Measurements from ENCODE around the gene MINDY4.

The MINDY4 gene

DNA sequence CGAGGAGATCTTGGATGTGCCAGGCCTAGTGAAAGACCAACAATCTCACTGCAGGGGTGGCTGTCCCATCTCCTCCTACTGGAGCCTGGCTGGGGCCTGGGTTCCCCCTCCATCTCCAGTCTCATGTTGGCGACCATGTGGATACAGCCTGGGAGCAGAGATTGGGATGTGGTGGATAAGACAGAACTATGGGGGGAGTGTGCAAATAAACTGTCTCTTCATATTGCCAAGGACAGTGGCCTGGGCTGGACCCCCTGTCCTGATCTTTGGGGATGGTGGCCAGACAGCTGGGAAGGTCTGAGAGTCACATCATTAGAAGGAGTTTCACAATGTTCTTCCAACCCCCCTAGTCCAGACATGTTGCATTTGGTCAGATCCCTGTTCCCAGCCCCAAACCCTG is 5.8 kb upstream of the MINDY4 start:
- no peaks in the 10 kb centered on the region for H3K9me3 ChIP-seq (replicated peaks in 1 of 2; ENCODE audit: control insufficient read depth in 2 of 2, insufficient read depth in 1 of 2, low read depth in 1 of 2, low read length in 2 of 2)
- H3K4me2 ChIP-seq (ENCODE audit: insufficient read depth, low read length, poor library complexity, severe bottlenecking): no peak overlapping the region
- WGBS, 2 donors (ENCODE audit: extremely low coverage in 2 of 2, insufficient read length in 2 of 2, insufficient replicate concordance in 1 of 2): no CpG with 5 or more reads among the region's 2 CpGs
- no peaks in the 10 kb centered on the region for H3K79me1 ChIP-seq (ENCODE audit: low read depth, low read length)
- no peak overlapping the region for H2BK15ac ChIP-seq (ENCODE audit: low read length)
- H3K4ac ChIP-seq (ENCODE audit: low read length): no peak overlapping the region
- no peak overlapping the region for H3K9ac ChIP-seq (ENCODE audit: low read depth, low read length, poor library complexity)
- H4K91ac ChIP-seq (ENCODE audit: low read depth, low read length, poor library complexity): no peak overlapping the region
- H3K27me3 ChIP-seq (ENCODE audit: control insufficient read depth in 3 of 3, insufficient read depth in 3 of 3, low read depth in 1 of 3, low read length in 3 of 3): peaks cover 0 to 10% (median 0%) of the 10 kb centered on the region in 3 experiments
- H2BK120ac ChIP-seq (ENCODE audit: low read depth, low read length): no peak overlapping the region
- H2BK12ac ChIP-seq (ENCODE audit: low read length): no peak overlapping the region
- H3K4me3 ChIP-seq (ENCODE audit: low read length in 2 of 2): no peak overlapping the region
- no peak overlapping the region for H3K18ac ChIP-seq (ENCODE audit: low read length)
- no peak overlapping the region for H3K14ac ChIP-seq (ENCODE audit: low read length)
- peaks cover 0 to 2% of the 10 kb centered on the region in 2 donors for H3K4me1 ChIP-seq (ENCODE audit: control insufficient read depth in 2 of 2, insufficient read depth in 1 of 2, low read depth in 1 of 2, low read length in 2 of 2)
- no peak overlapping the region for H2AFZ ChIP-seq (ENCODE audit: low read length)
- H4K8ac ChIP-seq (ENCODE audit: low read depth, low read length): no peak overlapping the region
- no peak overlapping the region for H3K27ac ChIP-seq (replicated peaks; ENCODE audit: low read length)
- H2AK5ac ChIP-seq (ENCODE audit: low read depth, low read length): no peak overlapping the region
- H2BK5ac ChIP-seq (ENCODE audit: low read length): no peak overlapping the region
- no peak overlapping the region for H3K23ac ChIP-seq (ENCODE audit: low read depth, low read length, poor library complexity)
- H3K36me3 ChIP-seq (replicated peaks in 1 of 2; ENCODE audit: control insufficient read depth in 2 of 2, insufficient read depth in 2 of 2, low read length in 2 of 2): no peaks in the 10 kb centered on the region
- no peak for DNase-seq (ENCODE audit: low spot score)

DNA sequence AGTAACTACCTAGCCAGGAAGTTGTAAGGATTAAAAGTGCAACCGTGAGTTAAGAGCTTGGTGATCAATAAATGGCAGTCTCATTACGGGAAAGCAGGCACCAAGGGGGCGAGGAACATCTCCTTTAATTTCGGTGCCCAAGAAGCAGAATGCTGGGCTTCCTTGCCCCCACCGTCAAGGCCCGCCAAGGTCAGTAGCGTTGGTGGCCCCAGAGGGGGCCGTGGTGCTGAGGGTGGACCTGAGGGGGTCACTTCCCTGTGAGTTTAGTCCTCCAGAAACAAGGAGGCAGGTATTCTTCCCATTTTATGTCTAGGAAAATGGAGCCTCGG is 408 bp upstream of the MINDY4 start:
- H4K91ac ChIP-seq (ENCODE audit: low read depth, low read length, poor library complexity): no peak overlapping the region
- H2AFZ ChIP-seq (ENCODE audit: low read length): peak overlapping the region; percentile 99
- H3K4me2 ChIP-seq (ENCODE audit: insufficient read depth, low read length, poor library complexity, severe bottlenecking): peak overlapping the region; percentile 80
- no peak for DNase-seq (ENCODE audit: low spot score)
- peak overlapping the region; percentile 60 to 74 for H3K4me3 ChIP-seq (ENCODE audit: low read length in 2 of 2)
- H3K27ac ChIP-seq (replicated peaks; ENCODE audit: low read length): no peak overlapping the region
- H2BK12ac ChIP-seq (ENCODE audit: low read length): no peak overlapping the region
- H2BK15ac ChIP-seq (ENCODE audit: low read length): peak overlapping the region; percentile 95
- no peak overlapping the region for H4K8ac ChIP-seq (ENCODE audit: low read depth, low read length)
- H2BK5ac ChIP-seq (ENCODE audit: low read length): no peak overlapping the region
- peak overlapping the region; percentile 16 for H2BK120ac ChIP-seq (ENCODE audit: low read depth, low read length)
- no peak overlapping the region for H3K9ac ChIP-seq (ENCODE audit: low read depth, low read length, poor library complexity)
- no peak overlapping the region for H3K4ac ChIP-seq (ENCODE audit: low read length)
- peak overlapping the region; percentile 29 for H2AK5ac ChIP-seq (ENCODE audit: low read depth, low read length)
- H3K14ac ChIP-seq (ENCODE audit: low read length): no peak overlapping the region
- peaks cover 0 to 7% of the 10 kb centered on the region in 2 donors for H3K4me1 ChIP-seq (ENCODE audit: control insufficient read depth in 2 of 2, insufficient read depth in 1 of 2, low read depth in 1 of 2, low read length in 2 of 2)
- H3K79me1 ChIP-seq (ENCODE audit: low read depth, low read length): no peaks in the 10 kb centered on the region
- H3K36me3 ChIP-seq (replicated peaks in 1 of 2; ENCODE audit: control insufficient read depth in 2 of 2, insufficient read depth in 2 of 2, low read length in 2 of 2): no peaks in the 10 kb centered on the region
- H3K18ac ChIP-seq (ENCODE audit: low read length): peak overlapping the region; percentile 95
- WGBS, 2 donors (ENCODE audit: extremely low coverage in 2 of 2, insufficient read length in 2 of 2, insufficient replicate concordance in 1 of 2): no CpG with 5 or more reads among the region's 9 CpGs
- peaks cover 0 to 7% (median 0%) of the 10 kb centered on the region in 3 experiments for H3K27me3 ChIP-seq (ENCODE audit: control insufficient read depth in 3 of 3, insufficient read depth in 3 of 3, low read depth in 1 of 3, low read length in 3 of 3)
- no peak overlapping the region for H3K23ac ChIP-seq (ENCODE audit: low read depth, low read length, poor library complexity)
- no peaks in the 10 kb centered on the region for H3K9me3 ChIP-seq (replicated peaks in 1 of 2; ENCODE audit: control insufficient read depth in 2 of 2, insufficient read depth in 1 of 2, low read depth in 1 of 2, low read length in 2 of 2)

DNA sequence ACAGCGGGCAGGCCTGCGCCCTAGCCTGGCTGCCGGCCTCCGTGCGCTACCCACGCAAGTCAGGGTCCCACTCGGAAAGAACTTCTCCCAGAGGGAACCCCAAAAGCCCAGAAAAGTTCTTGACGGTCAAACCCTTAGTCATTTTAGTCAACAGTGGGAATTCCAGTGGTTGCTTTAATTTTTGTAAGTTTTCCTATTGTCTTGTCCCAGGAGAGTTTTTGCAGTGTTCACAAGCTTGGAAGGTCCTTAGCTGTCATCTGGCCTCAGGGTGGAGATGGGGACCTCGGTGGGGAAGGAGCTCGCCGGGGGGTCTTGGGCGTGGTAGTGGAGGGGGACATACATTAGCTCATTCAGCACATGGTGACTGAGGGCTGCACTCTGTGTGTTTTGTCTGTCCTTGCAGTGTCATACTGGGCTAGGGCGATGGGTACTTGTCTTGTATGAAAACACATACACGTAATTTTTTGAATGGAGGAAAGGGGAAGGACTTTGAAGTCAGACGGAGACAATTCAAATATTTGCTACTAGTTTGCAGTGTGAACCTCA is 736 bp downstream of the MINDY4 start:
- H3K4ac ChIP-seq (ENCODE audit: low read length): no peak overlapping the region
- no peak overlapping the region for H3K27ac ChIP-seq (replicated peaks; ENCODE audit: low read length)
- no peak overlapping the region for H2AK5ac ChIP-seq (ENCODE audit: low read depth, low read length)
- peak overlapping the region; percentile 60 to 88 for H3K4me3 ChIP-seq (ENCODE audit: low read length in 2 of 2)
- H2BK120ac ChIP-seq (ENCODE audit: low read depth, low read length): no peak overlapping the region
- H3K36me3 ChIP-seq (replicated peaks in 1 of 2; ENCODE audit: control insufficient read depth in 2 of 2, insufficient read depth in 2 of 2, low read length in 2 of 2): no peaks in the 10 kb centered on the region
- peak overlapping the region; percentile 66 for H2BK5ac ChIP-seq (ENCODE audit: low read length)
- DNase-seq (ENCODE audit: low spot score): no peak
- H3K23ac ChIP-seq (ENCODE audit: low read depth, low read length, poor library complexity): no peak overlapping the region
- peaks cover 0 to 7% (median 0%) of the 10 kb centered on the region in 3 experiments for H3K27me3 ChIP-seq (ENCODE audit: control insufficient read depth in 3 of 3, insufficient read depth in 3 of 3, low read depth in 1 of 3, low read length in 3 of 3)
- no peak overlapping the region for H4K8ac ChIP-seq (ENCODE audit: low read depth, low read length)
- H2BK12ac ChIP-seq (ENCODE audit: low read length): no peak overlapping the region
- no peak overlapping the region for H2BK15ac ChIP-seq (ENCODE audit: low read length)
- H3K4me2 ChIP-seq (ENCODE audit: insufficient read depth, low read length, poor library complexity, severe bottlenecking): peak overlapping the region; percentile 80
- H3K9me3 ChIP-seq (replicated peaks in 1 of 2; ENCODE audit: control insufficient read depth in 2 of 2, insufficient read depth in 1 of 2, low read depth in 1 of 2, low read length in 2 of 2): no peaks in the 10 kb centered on the region
- no CpG with 5 or more reads among the region's 15 CpGs for WGBS, 2 donors (ENCODE audit: extremely low coverage in 2 of 2, insufficient read length in 2 of 2, insufficient replicate concordance in 1 of 2)
- no peak overlapping the region for H3K14ac ChIP-seq (ENCODE audit: low read length)
- peak overlapping the region; percentile 95 for H3K18ac ChIP-seq (ENCODE audit: low read length)
- peak overlapping the region; percentile 87 for H3K9ac ChIP-seq (ENCODE audit: low read depth, low read length, poor library complexity)
- H3K79me1 ChIP-seq (ENCODE audit: low read depth, low read length): no peaks in the 10 kb centered on the region
- peaks cover 0 to 6% of the 10 kb centered on the region in 2 donors for H3K4me1 ChIP-seq (ENCODE audit: control insufficient read depth in 2 of 2, insufficient read depth in 1 of 2, low read depth in 1 of 2, low read length in 2 of 2)
- H4K91ac ChIP-seq (ENCODE audit: low read depth, low read length, poor library complexity): no peak overlapping the region
- H2AFZ ChIP-seq (ENCODE audit: low read length): peak overlapping the region; percentile 99

DNA sequence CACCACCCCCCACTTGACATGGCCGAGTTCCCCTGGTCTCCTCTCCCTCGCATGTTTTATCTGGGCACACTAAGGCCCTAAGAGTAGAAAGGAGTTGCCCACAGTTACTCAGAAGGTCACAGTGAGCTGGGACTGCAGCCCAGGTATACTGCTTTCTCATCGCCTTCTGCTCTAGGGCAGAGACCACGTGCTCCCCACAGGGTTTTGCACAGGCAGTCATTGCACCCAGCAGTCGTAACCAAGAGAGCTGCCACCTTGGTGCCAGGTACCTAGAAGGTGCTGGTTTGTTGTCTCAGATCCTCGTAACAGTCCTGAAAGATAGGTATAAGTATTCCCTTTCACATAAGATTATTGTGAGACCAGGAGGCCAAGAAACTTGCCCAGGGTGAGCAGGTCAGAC is 1.8 kb downstream of the MINDY4 start:
- H3K79me1 ChIP-seq (ENCODE audit: low read depth, low read length): no peaks in the 10 kb centered on the region
- no peak overlapping the region for H2AFZ ChIP-seq (ENCODE audit: low read length)
- H3K4me2 ChIP-seq (ENCODE audit: insufficient read depth, low read length, poor library complexity, severe bottlenecking): no peak overlapping the region
- H3K23ac ChIP-seq (ENCODE audit: low read depth, low read length, poor library complexity): no peak overlapping the region
- H3K14ac ChIP-seq (ENCODE audit: low read length): no peak overlapping the region
- H3K9ac ChIP-seq (ENCODE audit: low read depth, low read length, poor library complexity): no peak overlapping the region
- H3K9me3 ChIP-seq (replicated peaks in 1 of 2; ENCODE audit: control insufficient read depth in 2 of 2, insufficient read depth in 1 of 2, low read depth in 1 of 2, low read length in 2 of 2): no peaks in the 10 kb centered on the region
- no peak overlapping the region for H2BK12ac ChIP-seq (ENCODE audit: low read length)
- no peak overlapping the region for H2BK120ac ChIP-seq (ENCODE audit: low read depth, low read length)
- no peak overlapping the region for H4K8ac ChIP-seq (ENCODE audit: low read depth, low read length)
- H3K36me3 ChIP-seq (replicated peaks in 1 of 2; ENCODE audit: control insufficient read depth in 2 of 2, insufficient read depth in 2 of 2, low read length in 2 of 2): no peaks in the 10 kb centered on the region
- no CpG with 5 or more reads among the region's 6 CpGs for WGBS, 2 donors (ENCODE audit: extremely low coverage in 2 of 2, insufficient read length in 2 of 2, insufficient replicate concordance in 1 of 2)
- no peak overlapping the region for H3K18ac ChIP-seq (ENCODE audit: low read length)
- H2BK15ac ChIP-seq (ENCODE audit: low read length): no peak overlapping the region
- DNase-seq (ENCODE audit: low spot score): no peak
- H3K4me1 ChIP-seq (ENCODE audit: control insufficient read depth in 2 of 2, insufficient read depth in 1 of 2, low read depth in 1 of 2, low read length in 2 of 2): peaks cover 0 to 5% of the 10 kb centered on the region in 2 donors
- H3K4me3 ChIP-seq (ENCODE audit: low read length in 2 of 2): no peak overlapping the region
- H2AK5ac ChIP-seq (ENCODE audit: low read depth, low read length): no peak overlapping the region
- H4K91ac ChIP-seq (ENCODE audit: low read depth, low read length, poor library complexity): no peak overlapping the region
- H3K27ac ChIP-seq (replicated peaks; ENCODE audit: low read length): no peak overlapping the region
- H3K4ac ChIP-seq (ENCODE audit: low read length): no peak overlapping the region
- H2BK5ac ChIP-seq (ENCODE audit: low read length): no peak overlapping the region
- peaks cover 0 to 2% (median 0%) of the 10 kb centered on the region in 3 experiments for H3K27me3 ChIP-seq (ENCODE audit: control insufficient read depth in 3 of 3, insufficient read depth in 3 of 3, low read depth in 1 of 3, low read length in 3 of 3)
